Ascending aorta (tissue), 2 donors: ENCODE data around the gene BRPF1. TPM values are rescaled to one million over a fixed set of nuclear protein-coding genes. Genes with fewer than 3 reads are reported as not detected.

Experiments
- DNase-seq, 2 donors: peaks; one replicate each; pipeline ENCODE4 v3.0.0-alpha.2; 2019; ENCODE audit warnings: low spot score in 2 of 2
- H3K27ac ChIP-seq, 2 donors: fragments of 200-600 bp; sonication (generic); one replicate each; pipeline ENCODE4 v1.5.1; 2016 to 2017; ENCODE audit warnings: mild to moderate bottlenecking in 1 of 2
- H3K27me3 ChIP-seq: fragments of 200-600 bp; sonication (generic); one replicate; pipeline ENCODE4 v1.5.1; 2017
- H3K36me3 ChIP-seq, 2 donors: fragments of 200-600 bp; sonication (generic); one replicate each; pipeline ENCODE4 v1.5.1; 2016
- H3K4me1 ChIP-seq, 2 donors: fragments of 200-600 bp; sonication (generic); one replicate each; pipeline ENCODE4 v1.5.1; 2016 to 2017; ENCODE audit warnings: mild to moderate bottlenecking in 1 of 2
- H3K4me3 ChIP-seq, 2 donors: fragments of 200-600 bp; sonication (generic); one replicate each; pipeline ENCODE4 v1.5.1; 2016 to 2017; ENCODE audit warnings: mild to moderate bottlenecking in 1 of 2
- H3K9me3 ChIP-seq, 2 donors: fragments of 200-600 bp; sonication (generic); one replicate each; pipeline ENCODE4 v1.5.1; 2016
- intact Hi-C: fragments of 100-400 bp; cut with DNase I; formaldehyde crosslinking; loops from one replicate; pipeline ENCODE4 v1.15.1; 2023
- total RNA-seq: library from RNA; depleted of rRNA; stranded (reverse); fragments of >200 nt; gene quantifications from one replicate; pipeline ENCODE4 v1.1.0, GENCODE V29; 2016
- TF ChIP-seq, protein P1 (sequence below), 3 experiments: fragments of 200-600 bp in 2 of 3; fragments of 450-650 bp in 1 of 3; sonication (generic) in 2 of 3; IDR thresholded peaks; one replicate each; pipeline ENCODE4 v1.5.1; 2016 to 2019; ENCODE audit warnings: antibody characterized with exemption in 3 of 3, mild to moderate bottlenecking in 1 of 3, moderate library complexity in 1 of 3

The BRPF1 gene
- total RNA-seq, 1 donor from 2014 or later = 18.6 TPM

DNA sequence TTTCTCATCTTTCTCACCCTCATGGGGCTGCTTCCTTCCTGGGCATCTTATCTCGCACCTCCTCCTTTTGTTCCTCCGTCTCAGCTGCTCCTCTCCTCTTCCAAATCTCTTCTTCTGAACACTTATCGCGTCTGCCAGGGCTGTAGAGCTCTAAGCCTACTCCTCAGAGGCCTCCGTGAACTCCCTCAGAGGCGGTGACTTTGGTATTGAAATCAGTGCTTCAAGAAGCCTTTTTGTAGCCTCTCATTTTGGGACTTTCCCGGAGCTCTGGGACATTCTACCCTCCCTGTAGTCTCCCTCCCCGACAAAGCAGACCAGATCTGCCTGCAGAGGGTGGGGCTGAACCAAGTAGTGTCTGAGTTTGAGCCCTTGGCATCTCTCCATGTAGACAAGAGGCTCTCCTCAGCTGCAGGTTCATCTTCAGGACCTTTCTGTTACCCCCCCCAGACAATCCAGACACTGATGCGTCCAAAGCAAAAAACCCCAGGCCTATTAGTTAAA lies 45.4 kb upstream of the BRPF1 start:
- peaks cover 94 to 100% of the 10 kb centered on the region in 2 donors for H3K36me3 ChIP-seq
- intact Hi-C loops = no loop called here
- no peaks in the 10 kb centered on the region for H3K9me3 ChIP-seq
- DNase-seq = no peak
- H3K27ac ChIP-seq = no peak overlapping the region
- no peaks in the 10 kb centered on the region for H3K27me3 ChIP-seq
- TF ChIP-seq, protein P1, sequence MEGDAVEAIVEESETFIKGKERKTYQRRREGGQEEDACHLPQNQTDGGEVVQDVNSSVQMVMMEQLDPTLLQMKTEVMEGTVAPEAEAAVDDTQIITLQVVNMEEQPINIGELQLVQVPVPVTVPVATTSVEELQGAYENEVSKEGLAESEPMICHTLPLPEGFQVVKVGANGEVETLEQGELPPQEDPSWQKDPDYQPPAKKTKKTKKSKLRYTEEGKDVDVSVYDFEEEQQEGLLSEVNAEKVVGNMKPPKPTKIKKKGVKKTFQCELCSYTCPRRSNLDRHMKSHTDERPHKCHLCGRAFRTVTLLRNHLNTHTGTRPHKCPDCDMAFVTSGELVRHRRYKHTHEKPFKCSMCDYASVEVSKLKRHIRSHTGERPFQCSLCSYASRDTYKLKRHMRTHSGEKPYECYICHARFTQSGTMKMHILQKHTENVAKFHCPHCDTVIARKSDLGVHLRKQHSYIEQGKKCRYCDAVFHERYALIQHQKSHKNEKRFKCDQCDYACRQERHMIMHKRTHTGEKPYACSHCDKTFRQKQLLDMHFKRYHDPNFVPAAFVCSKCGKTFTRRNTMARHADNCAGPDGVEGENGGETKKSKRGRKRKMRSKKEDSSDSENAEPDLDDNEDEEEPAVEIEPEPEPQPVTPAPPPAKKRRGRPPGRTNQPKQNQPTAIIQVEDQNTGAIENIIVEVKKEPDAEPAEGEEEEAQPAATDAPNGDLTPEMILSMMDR (IDR thresholded peaks at IDR 0.05) = no peak
- H3K4me3 ChIP-seq = no peak overlapping the region
- no peaks in the 10 kb centered on the region for H3K4me1 ChIP-seq

DNA sequence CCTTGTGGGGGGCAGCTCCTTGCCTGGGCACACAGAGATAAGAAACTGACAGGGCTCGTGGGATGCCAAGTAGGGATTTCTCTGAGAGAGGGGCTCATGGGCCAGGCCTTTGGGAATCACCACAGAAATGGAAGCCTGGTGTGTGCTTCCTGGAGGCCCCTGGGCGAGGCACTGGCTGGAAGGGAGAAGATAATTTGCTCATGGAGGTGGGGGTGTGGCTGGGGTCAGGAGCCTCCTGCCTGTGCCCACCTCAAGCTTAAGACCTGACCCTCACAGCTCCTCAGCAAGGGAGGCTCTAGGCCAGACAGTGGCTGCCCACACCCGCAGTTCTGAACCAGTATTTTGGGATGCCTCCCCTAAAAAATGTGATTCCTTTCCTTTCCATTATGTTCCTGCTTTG lies 44.8 kb upstream of the BRPF1 start:
- Histone ChIP-seq H3K4me3 (no peak overlapping the region), H3K36me3 (peaks cover 95 to 100% of the 10 kb centered on the region in 2 donors), H3K27ac (no peak overlapping the region), H3K9me3 (no peaks in the 10 kb centered on the region), H3K4me1 (no peaks in the 10 kb centered on the region), H3K27me3 (no peaks in the 10 kb centered on the region)
- TF ChIP-seq, protein P1 (IDR thresholded peaks at IDR 0.05) = no peak
- no peak for DNase-seq
- intact Hi-C loops = no loop called here

DNA sequence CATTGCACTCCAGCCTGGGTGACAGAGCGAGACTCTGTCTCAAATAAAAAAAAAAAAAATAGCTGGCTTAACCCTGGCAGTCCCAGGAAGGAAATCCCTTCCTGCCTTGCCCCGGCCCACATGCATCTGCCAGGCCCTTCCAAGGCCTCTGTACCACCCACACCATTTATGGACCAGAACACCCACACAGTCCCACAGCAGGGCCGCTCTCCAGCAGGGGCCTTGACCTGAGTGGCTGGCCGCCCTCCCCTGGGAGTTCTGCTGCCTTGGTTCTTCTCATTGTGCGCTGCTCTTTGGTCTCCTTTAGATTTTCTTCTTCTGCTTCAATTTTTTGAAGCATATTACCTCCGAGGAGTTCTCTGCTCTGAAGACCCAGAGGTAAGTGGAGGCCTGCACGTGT lies 44.0 kb upstream of the BRPF1 start:
- intact Hi-C loops = no loop called here
- H3K9me3 ChIP-seq = no peaks in the 10 kb centered on the region
- TF ChIP-seq, protein P1 (IDR thresholded peaks at IDR 0.05) = no peak
- H3K4me1 ChIP-seq = no peaks in the 10 kb centered on the region
- H3K4me3 ChIP-seq = no peak overlapping the region
- no peaks in the 10 kb centered on the region for H3K27me3 ChIP-seq
- H3K36me3 ChIP-seq = peaks cover 92 to 100% of the 10 kb centered on the region in 2 donors
- H3K27ac ChIP-seq = no peak overlapping the region
- no peak for DNase-seq

DNA sequence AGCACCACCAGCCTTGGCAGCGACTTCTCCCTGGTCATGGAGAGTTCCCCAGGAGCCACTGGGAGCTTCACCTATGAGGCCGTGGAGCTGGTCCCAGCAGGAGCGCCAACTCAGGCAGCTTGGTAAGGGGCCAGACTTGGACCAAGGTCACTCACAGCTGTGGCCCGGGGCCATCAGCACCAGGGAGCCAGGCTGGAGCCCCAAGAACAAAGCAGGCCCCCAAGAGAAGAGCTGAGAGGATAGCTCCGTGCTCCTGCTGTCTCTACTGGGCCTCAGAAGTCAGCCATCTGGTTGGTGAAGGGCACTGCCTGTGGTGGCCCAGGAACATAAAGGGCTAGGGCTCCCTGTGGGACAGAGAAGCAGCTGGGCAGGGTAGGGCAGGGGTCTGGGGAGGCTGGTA lies 42.6 kb upstream of the BRPF1 start:
- H3K9me3 ChIP-seq = no peaks in the 10 kb centered on the region
- no peak for DNase-seq
- H3K4me1 ChIP-seq = no peaks in the 10 kb centered on the region
- no peaks in the 10 kb centered on the region for H3K27me3 ChIP-seq
- TF ChIP-seq, protein P1 (IDR thresholded peaks at IDR 0.05) = no peak
- intact Hi-C loops = no loop called here
- H3K36me3 ChIP-seq = peaks cover 92 to 100% of the 10 kb centered on the region in 2 donors
- H3K27ac ChIP-seq = no peak overlapping the region
- H3K4me3 ChIP-seq = no peak overlapping the region

DNA sequence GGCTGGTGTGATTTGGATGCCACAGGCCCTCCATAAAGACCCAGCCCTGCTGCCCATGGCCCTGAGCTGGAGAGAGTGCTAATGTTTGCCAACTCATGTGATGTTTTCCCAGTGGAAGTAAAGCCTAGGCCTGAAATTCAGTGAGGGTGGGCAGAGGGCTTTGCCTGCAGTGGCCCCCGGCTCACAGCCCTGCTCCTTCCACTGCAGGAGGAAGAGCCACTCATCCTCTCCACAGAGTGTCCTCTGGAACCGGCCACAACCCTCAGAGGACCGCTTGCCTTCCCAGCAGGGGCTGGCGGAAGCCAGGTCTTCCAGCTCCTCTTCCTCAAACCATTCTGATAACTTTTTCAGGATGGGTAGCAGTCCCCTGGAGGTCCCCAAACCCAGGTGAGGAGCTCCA lies 41.8 kb upstream of the BRPF1 start:
- intact Hi-C loops = no loop called here
- Histone ChIP-seq H3K27ac (no peak overlapping the region), H3K27me3 (no peaks in the 10 kb centered on the region), H3K4me3 (no peak overlapping the region), H3K9me3 (no peaks in the 10 kb centered on the region), H3K36me3 (peaks cover 90 to 100% of the 10 kb centered on the region in 2 donors), H3K4me1 (no peaks in the 10 kb centered on the region)
- no peak for DNase-seq
- TF ChIP-seq, protein P1 (IDR thresholded peaks at IDR 0.05) = no peak
